GM12891 (cell line): ENCODE data around the gene YTHDF1.

Experiments
- DNase-seq: peaks from one replicate; pipeline ENCODE4 v3.0.0; 2011; ENCODE audit warnings: low spot score; ENCODE audit not compliant: insufficient read length
- FAIRE-seq: peaks from 2 replicates; lab custom pipeline; 2011; peaks lifted over from hg19 to GRCh38; lab: Jason Lieb, UNC
- PAX5 ChIP-seq: IDR thresholded peaks from 2 replicates; pipeline ENCODE4 v1.6.1; 2011; ENCODE audit warnings: low read length, moderate library complexity, mild to moderate bottlenecking; ENCODE audit not compliant: insufficient read depth, severe bottlenecking
- POLR2A ChIP-seq: IDR thresholded peaks from 2 replicates; pipeline ENCODE4 v1.6.1; 2011; ENCODE audit warnings: low read depth, low read length, control low read depth
- POLR2AphosphoS5 ChIP-seq: IDR thresholded peaks from 2 replicates; pipeline ENCODE4 v1.6.1; 2011; ENCODE audit warnings: low read depth, low read length, control low read depth
- POU2F2 ChIP-seq: IDR thresholded peaks from 2 replicates; pipeline ENCODE4 v1.6.1; 2011; ENCODE audit warnings: low read depth, mild to moderate bottlenecking, control low read depth, low read length, moderate library complexity
- SPI1 ChIP-seq: IDR thresholded peaks from 2 replicates; pipeline ENCODE4 v1.6.1; 2011; ENCODE audit warnings: low read depth, low read length, control low read depth
- TAF1 ChIP-seq: IDR thresholded peaks from 2 replicates; pipeline ENCODE4 v1.6.1; 2011; ENCODE audit warnings: low read depth, low read length, control low read depth

The YTHDF1 gene

GRCh38 chr20:63182425-63182824, 33.5 kb downstream of the YTHDF1 start:
- FAIRE-seq (no peak), DNase-seq (no peak)
- TF ChIP-seq PAX5 (no peak), POLR2AphosphoS5 (no peak), POLR2A (no peak), SPI1 (no peak), TAF1 (no peak), POU2F2 (no peak)

GRCh38 chr20:63181226-63181625, 34.7 kb downstream of the YTHDF1 start:
- FAIRE-seq: no peak
- no peak for DNase-seq
- no peak for TF ChIP-seq TAF1
- TF ChIP-seq POLR2A: no peak
- no peak for TF ChIP-seq POU2F2
- TF ChIP-seq PAX5: no peak
- no peak for TF ChIP-seq SPI1

GRCh38 chr20:63180569-63181185, 35.3 kb downstream of the YTHDF1 start:
- no peak for DNase-seq
- FAIRE-seq: no peak
- TF ChIP-seq SPI1 (no peak), POLR2A (no peak), POU2F2 (no peak), PAX5 (no peak), POLR2AphosphoS5 (no peak), TAF1 (no peak)

DNA sequence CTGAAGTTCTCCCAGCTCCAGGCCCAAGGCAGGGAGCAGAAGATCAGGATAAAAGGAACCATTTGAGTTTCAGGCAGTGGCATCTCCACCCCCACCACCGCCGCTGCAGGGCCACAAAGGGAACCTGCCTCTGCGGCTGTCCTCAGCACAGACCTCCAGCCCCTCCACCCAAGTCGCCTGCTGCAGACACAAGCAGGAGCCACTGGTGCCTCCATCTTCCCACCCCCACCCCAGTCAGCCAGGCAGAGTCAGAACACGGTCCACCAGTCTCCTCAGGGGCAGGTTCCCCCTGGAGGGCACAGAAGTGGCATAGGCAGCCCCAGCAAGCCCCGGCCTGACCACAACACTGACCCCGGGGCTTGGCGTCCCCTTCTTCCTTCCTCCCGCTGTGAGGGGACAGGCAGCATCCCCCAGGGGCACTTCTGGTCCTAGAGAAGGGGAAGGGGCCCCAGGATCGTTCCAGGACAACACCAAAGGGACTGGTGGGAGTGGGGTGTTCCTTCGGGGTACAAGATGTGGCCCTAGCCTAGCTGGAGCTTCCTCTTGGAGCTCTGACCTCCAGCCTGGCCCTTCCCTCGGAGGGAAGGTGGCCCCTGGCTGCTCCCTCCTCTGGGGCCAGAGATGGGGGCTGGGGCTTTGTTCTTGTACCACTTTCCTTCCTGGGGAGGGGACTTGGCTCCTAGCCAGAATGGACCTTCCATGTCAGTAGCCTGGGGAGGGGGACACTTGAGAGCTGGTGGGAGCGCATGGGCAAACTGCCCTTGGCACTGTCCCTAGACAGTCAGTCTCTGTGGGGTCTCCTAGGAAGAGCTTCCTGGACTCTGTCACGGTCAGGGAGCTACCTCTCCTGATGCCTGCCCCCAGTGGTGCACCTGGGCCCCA, 36.0 kb downstream of the YTHDF1 start:
- DNase-seq (no peak), FAIRE-seq (peak; percentile 43)
- TF ChIP-seq POU2F2 (no peak), SPI1 (no peak), POLR2AphosphoS5 (no peak), TAF1 (no peak), PAX5 (no peak), POLR2A (no peak)

- peak; percentile 88 for FAIRE-seq
- TF ChIP-seq TAF1: no peak
- no peak for TF ChIP-seq SPI1
- no peak for TF ChIP-seq PAX5
- no peak for TF ChIP-seq POLR2A
- TF ChIP-seq POU2F2: no peak
- TF ChIP-seq POLR2AphosphoS5: no peak
- peak; percentile 88 for DNase-seq
Measured at GRCh38 chr20:63178889-63179686, 36.8 kb downstream of the YTHDF1 start.

DNA sequence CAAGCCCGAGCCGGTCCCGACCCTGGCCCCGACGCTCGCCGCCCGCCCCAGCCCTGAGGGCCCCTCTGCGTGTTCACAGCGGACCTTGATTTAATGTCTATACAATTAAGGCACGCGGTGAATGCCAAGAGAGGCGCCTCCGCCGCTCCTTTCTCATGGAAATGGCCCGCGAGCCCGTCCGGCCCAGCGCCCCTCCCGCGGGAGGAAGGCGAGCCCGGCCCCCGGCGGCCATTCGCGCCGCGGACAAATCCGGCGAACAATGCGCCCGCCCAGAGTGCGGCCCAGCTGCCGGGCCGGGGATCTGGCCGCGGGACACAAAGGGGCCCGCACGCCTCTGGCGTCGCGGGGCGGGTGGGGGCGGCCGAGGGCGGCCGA, 37.5 kb downstream of the YTHDF1 start:
- TF ChIP-seq PAX5 (no peak), POLR2AphosphoS5 (no peak), POU2F2 (no peak), POLR2A (no peak), TAF1 (no peak), SPI1 (no peak)
- DNase-seq (no peak), FAIRE-seq (no peak)

GRCh38 chr20:63177785-63178445, 38.0 kb downstream of the YTHDF1 start:
- no peak for FAIRE-seq
- TF ChIP-seq TAF1 (no peak), POLR2A (no peak), POU2F2 (no peak), SPI1 (no peak), PAX5 (no peak), POLR2AphosphoS5 (no peak)
- no peak for DNase-seq

- no peak for DNase-seq
- FAIRE-seq: no peak
- no peak for TF ChIP-seq SPI1
- TF ChIP-seq POLR2AphosphoS5: no peak
Measured at GRCh38 chr20:63177134-63177784, 38.7 kb downstream of the YTHDF1 start.
